GM12878 (cell line): Measurements from ENCODE around the gene CD151. TPM values are rescaled to one million over a fixed set of nuclear protein-coding genes. Genes with fewer than 3 reads are reported as not detected.

Experiments
- ATAC-seq: fragments of 200-7000 bp; cut with Tn5 transposase; 3 replicates; pipeline ENCODE4 v1.9.1; 2020; ENCODE audit warnings: mild to moderate bottlenecking, moderate library complexity
- BruUV-seq: library from RNA; stranded (reverse); fragments of 400-500 nt; replicated peaks from 2 replicates; lab custom pipeline; 2021; lab: Mats Ljungman, UMichigan
- CTCF ChIA-PET: fragments of 300-600 bp; sonication (Branson Sonifier 250); formaldehyde crosslinking; extraction: SDS; loops from one replicate; lab custom pipeline; 2021; ENCODE audit warnings: inconsistent platforms; lab: Yijun Ruan, JAX
- POLR2A ChIA-PET: fragments of 350-600 bp; formaldehyde crosslinking; extraction: SDS; loops from one replicate; lab custom pipeline; 2021; ENCODE audit warnings: inconsistent platforms; lab: Charles Lee
- RAD21 ChIA-PET: fragments of 300-600 bp; sonication (Branson Sonifier 250); formaldehyde crosslinking; loops from one replicate; lab custom pipeline; 2023; ENCODE audit warnings: antibody characterized with exemption; ENCODE audit not compliant: unreplicated experiment; lab: Charles Lee
- SMC1A ChIA-PET: fragments of 300-600 bp; sonication (Branson Sonifier 250); formaldehyde crosslinking; loops from one replicate; lab custom pipeline; 2023; ENCODE audit not compliant: unreplicated experiment, uncharacterized antibody; lab: Charles Lee
- DNase-seq: peaks from one replicate; pipeline ENCODE4 v3.0.0-alpha.2; 2011; ENCODE audit warnings: low read depth, low spot score
- FAIRE-seq: peaks from 3 replicates; lab custom pipeline; 2011; peaks lifted over from hg19 to GRCh38; lab: Jason Lieb, UNC
- H2AFZ ChIP-seq: 2 replicates; pipeline ENCODE4 v1.6.0; 2011; ENCODE audit warnings: low read depth, low read length, control low read depth; ENCODE audit not compliant: control insufficient read depth
- H3K27ac ChIP-seq: 2 replicates; pipeline ENCODE4 v1.5.1; 2011; ENCODE audit warnings: control low read depth; ENCODE audit not compliant: control insufficient read depth, insufficient read depth
- H3K27me3 ChIP-seq, 2 experiments: replicated peaks in 1 of 2; 2 replicates each; pipeline versions ENCODE4 v1.6.0 to v1.6.1; 2011; ENCODE audit warnings: low read length in 1 of 2; ENCODE audit not compliant: control insufficient read depth in 2 of 2, insufficient read depth in 2 of 2
- H3K36me3 ChIP-seq, 2 experiments: 2 replicates each; pipeline ENCODE4 v1.5.1; 2011; ENCODE audit warnings: low read length in 1 of 2; ENCODE audit not compliant: control insufficient read depth in 2 of 2, insufficient read depth in 2 of 2
- H3K4me1 ChIP-seq: 2 replicates; pipeline ENCODE4 v1.6.1; 2011; ENCODE audit warnings: mild to moderate bottlenecking, low read length, moderate library complexity, mixed read lengths; ENCODE audit not compliant: control insufficient read depth, insufficient read depth
- H3K4me2 ChIP-seq: 2 replicates; pipeline ENCODE4 v1.6.0; 2011; ENCODE audit warnings: control low read depth; ENCODE audit not compliant: control insufficient read depth, insufficient read depth
- H3K4me3 ChIP-seq: fragments of 200-600 bp; sonication (generic); 2 replicates; pipeline ENCODE4 v1.5.1; 2016
- H3K79me2 ChIP-seq: 2 replicates; pipeline ENCODE4 v1.6.0; 2011; ENCODE audit warnings: low read length; ENCODE audit not compliant: control insufficient read depth, insufficient read depth
- H3K9ac ChIP-seq: 2 replicates; pipeline ENCODE4 v1.8.0; 2011; ENCODE audit warnings: low read length, control low read depth, mixed read lengths; ENCODE audit not compliant: control insufficient read depth, insufficient read depth
- H3K9me3 ChIP-seq: replicated peaks from 3 replicates; pipeline ENCODE4 v1.5.1; 2011; ENCODE audit warnings: mild to moderate bottlenecking, low read length; ENCODE audit not compliant: control insufficient read depth, insufficient read depth
- H4K20me1 ChIP-seq: 2 replicates; pipeline ENCODE4 v1.6.0; 2011; ENCODE audit not compliant: control insufficient read depth, insufficient read depth
- BACH1 ChIP-seq: fragments of 450-650 bp; IDR thresholded peaks from 2 replicates; pipeline ENCODE4 v1.6.1; 2017; ENCODE audit warnings: mild to moderate bottlenecking, borderline replicate concordance
- BRCA1 ChIP-seq: IDR thresholded peaks from 2 replicates; pipeline ENCODE4 v1.6.1; 2011; ENCODE audit warnings: low read depth, low read length, improper control_type of control experiment
- DPF2 ChIP-seq: fragments of 450-650 bp; IDR thresholded peaks from 2 replicates; pipeline ENCODE4 v1.6.1; 2017; ENCODE audit warnings: mild to moderate bottlenecking
- POLR2AphosphoS5 ChIP-seq: IDR thresholded peaks from 2 replicates; pipeline ENCODE4 v1.6.1; 2011; ENCODE audit warnings: mild to moderate bottlenecking, low read length, inconsistent platforms
- RBBP5 ChIP-seq: fragments of 200-600 bp; sonication (generic); conservative IDR thresholded peaks from 2 replicates; pipeline ENCODE4 v1.6.1; 2016
- STAT3 ChIP-seq: IDR thresholded peaks from 2 replicates; pipeline ENCODE4 v1.6.1; 2011; ENCODE audit warnings: low read depth, low read length, improper control_type of control experiment
- SUPT20H ChIP-seq: IDR thresholded peaks from 2 replicates; pipeline ENCODE4 v1.6.1; 2011; ENCODE audit warnings: low read depth, mild to moderate bottlenecking, low read length, moderate library complexity, borderline replicate concordance; ENCODE audit not compliant: control insufficient read depth
- WGBS: methylation state at CpG from one replicate; pipeline ENCODE4 v1.1.6; 2016; ENCODE audit warnings: low lambda C conversion rate; ENCODE audit not compliant: insufficient replicate concordance, insufficient coverage; ENCODE audit errors: missing lambda C conversion rate; 5-methylcytosine and 5-hydroxymethylcytosine counted together
- in situ Hi-C: fragments of 300-500 bp; cut with MboI; formaldehyde crosslinking; loops from 9 replicates; pipeline ENCODE4 v1.14.3; 2018; ENCODE audit warnings: mixed read lengths
- intact Hi-C: fragments of 100-400 bp; cut with micrococcal nuclease; formaldehyde crosslinking; loops from one replicate; pipeline ENCODE4 v1.14.2; 2022; ENCODE audit not compliant: unreplicated experiment
- polyA plus RNA-seq, 11 experiments: library from polyadenylated mRNA; depleted of rRNA in 4 of 11; unstranded in 6 of 11; stranded (reverse) in 5 of 11; fragments of >200 nt; fragmentation: Nextera tagmentation in 4 of 11; fragmentation: Illumina TruSeq in 1 of 11; extraction: Ambion mirVana in 4 of 11; extraction: Trizol in 1 of 11; gene quantifications; 1 replicate in 1 of 11; 2 replicates in 10 of 11; pipeline versions ENCODE4 v1.2.1 to v1.2.3, GENCODE V29; 2011 to 2016; ENCODE audit warnings: inconsistent platforms in 2 of 11, missing spikeins in 2 of 11, low read depth in 1 of 11
- total RNA-seq, 4 experiments: library from RNA; depleted of rRNA in 3 of 4; stranded (reverse); fragments of >200 nt in 3 of 4; fragmentation: Illumina TruSeq in 1 of 4; extraction: Trizol in 1 of 4; gene quantifications; 2 replicates each; pipeline versions ENCODE4 v1.2.1 to v1.2.3, GENCODE V29; 2013 to 2021
- TF ChIP-seq, protein P1 (sequence below): fragments of 450-650 bp; IDR thresholded peaks from 2 replicates; pipeline ENCODE4 v1.6.1; 2017; ENCODE audit warnings: mild to moderate bottlenecking

Gene CD151
- total and polyA plus RNA-seq, 10 of the 15 experiments (the other 5 are each of a cell fraction or from before 2014, with no cell fraction given): 0.52 to 41.7 (median 14.7) TPM

DNA sequence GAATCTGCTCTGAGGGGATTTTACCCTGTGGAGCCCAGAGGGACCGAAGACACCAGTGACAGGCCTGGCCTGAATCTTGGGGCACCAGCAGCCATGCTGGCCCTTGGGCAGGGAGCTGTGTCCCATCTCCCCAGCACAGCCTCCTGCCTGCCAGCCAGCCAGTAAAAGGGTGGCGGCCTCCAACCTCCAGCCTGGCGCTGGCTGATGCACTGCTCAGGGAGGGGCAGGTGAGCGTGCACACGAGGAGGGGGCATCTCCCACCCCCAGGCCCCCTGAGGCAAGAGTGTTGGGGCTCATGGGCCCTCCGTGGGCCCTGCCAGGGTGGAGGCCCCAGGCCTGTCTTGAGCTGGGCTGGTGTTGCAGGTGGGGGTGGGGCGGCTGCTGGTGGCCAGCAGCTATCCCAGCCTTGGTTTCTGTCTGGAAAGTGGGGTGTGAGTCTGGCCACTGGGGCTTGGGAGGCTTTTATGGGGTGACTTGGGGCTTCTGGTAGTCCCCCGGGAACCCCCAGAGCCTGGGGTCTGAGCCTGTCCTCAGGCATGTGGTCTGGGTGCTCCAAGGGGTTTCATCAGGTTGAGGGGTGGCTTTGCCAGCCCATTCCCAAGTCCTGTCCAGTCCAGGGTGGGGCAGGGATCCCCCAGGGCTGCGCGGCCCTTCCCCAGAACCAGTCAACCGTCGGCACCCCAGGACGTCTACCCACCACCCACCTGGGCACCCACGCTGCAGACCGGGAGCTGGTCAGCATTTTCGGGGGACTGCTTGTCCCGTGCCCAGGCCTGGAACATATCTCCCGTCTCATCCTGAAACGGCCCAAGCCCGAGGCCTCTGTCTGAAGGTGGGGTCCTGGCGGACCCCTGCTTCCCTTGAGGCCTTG, 27.7 kb downstream of the CD151 start:
- WGBS: 32% methylated on average over 21 of the region's 21 CpGs
- H3K27me3 ChIP-seq: no peaks in the 10 kb centered on the region
- H3K4me2 ChIP-seq: no peak overlapping the region
- H3K9ac ChIP-seq: no peak overlapping the region
- ATAC-seq (no peak), DNase-seq (no peak), FAIRE-seq (no peak)
- H3K4me1 ChIP-seq: no peaks in the 10 kb centered on the region
- RAD21 ChIA-PET: no interaction called here
- in situ Hi-C loops: no loop called here
- no peaks in the 10 kb centered on the region for H3K9me3 ChIP-seq
- CTCF ChIA-PET: no interaction called here
- no peak overlapping the region for H3K4me3 ChIP-seq
- no peak overlapping the region for H3K27ac ChIP-seq
- H3K36me3 ChIP-seq: no peaks in the 10 kb centered on the region
- no peaks in the 10 kb centered on the region for H4K20me1 ChIP-seq
- SMC1A ChIA-PET: no interaction called here
- no TSS peak for BruUV-seq
- no peak overlapping the region for H2AFZ ChIP-seq
- intact Hi-C loops: no loop called here
- POLR2A ChIA-PET: no interaction called here
- TF ChIP-seq, protein P1, sequence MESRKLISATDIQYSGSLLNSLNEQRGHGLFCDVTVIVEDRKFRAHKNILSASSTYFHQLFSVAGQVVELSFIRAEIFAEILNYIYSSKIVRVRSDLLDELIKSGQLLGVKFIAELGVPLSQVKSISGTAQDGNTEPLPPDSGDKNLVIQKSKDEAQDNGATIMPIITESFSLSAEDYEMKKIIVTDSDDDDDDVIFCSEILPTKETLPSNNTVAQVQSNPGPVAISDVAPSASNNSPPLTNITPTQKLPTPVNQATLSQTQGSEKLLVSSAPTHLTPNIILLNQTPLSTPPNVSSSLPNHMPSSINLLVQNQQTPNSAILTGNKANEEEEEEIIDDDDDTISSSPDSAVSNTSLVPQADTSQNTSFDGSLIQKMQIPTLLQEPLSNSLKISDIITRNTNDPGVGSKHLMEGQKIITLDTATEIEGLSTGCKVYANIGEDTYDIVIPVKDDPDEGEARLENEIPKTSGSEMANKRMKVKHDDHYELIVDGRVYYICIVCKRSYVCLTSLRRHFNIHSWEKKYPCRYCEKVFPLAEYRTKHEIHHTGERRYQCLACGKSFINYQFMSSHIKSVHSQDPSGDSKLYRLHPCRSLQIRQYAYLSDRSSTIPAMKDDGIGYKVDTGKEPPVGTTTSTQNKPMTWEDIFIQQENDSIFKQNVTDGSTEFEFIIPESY: no peak
- TF ChIP-seq POLR2AphosphoS5 (no peak), RBBP5 (no peak), STAT3 (no peak), SUPT20H (no peak), BRCA1 (no peak), BACH1 (no peak), DPF2 (no peak)
- H3K79me2 ChIP-seq: no peaks in the 10 kb centered on the region
